ENCODE results near the gene PALLD.
"Not testable (repeated sequence)": the region's sequence is repeated elsewhere in the genome, so short reads cannot be mapped to it uniquely, and the experiment has no call there.

The PALLD gene

GRCh38 chr4:168724686-168725411, 228.0 kb downstream of the PALLD start:
- H3K4me3 ChIP-seq, result no peak overlapping the region
- TF ChIP-seq POLR2AphosphoS5 (IDR thresholded peaks at IDR 0.05; ENCODE audit: borderline replicate concordance, low read depth, low read length), result no peak
- TF ChIP-seq FOXP2 (optimal IDR thresholded peaks at IDR 0.05; ENCODE audit: control extremely low read depth, extremely low read length, insufficient read depth), result no peak
- TF ChIP-seq EZH2 (IDR thresholded peaks at IDR 0.05), result no peak

GRCh38 chr4:168725930-168726329, 229.1 kb downstream of the PALLD start:
- Histone ChIP-seq H3K4me3 (no peak overlapping the region), H3K36me3 (ENCODE audit: insufficient read depth, low read length) (no peaks in the 10 kb centered on the region), H3K27ac (no peak overlapping the region), H3K9ac (ENCODE audit: insufficient read length) (no peak overlapping the region), H3K9me3 (ENCODE audit: low read depth, low read length) (no peaks in the 10 kb centered on the region)
- no peak for DNase-seq (ENCODE audit: low read depth, low spot score)
- no peak for TF ChIP-seq EZH2 (IDR thresholded peaks at IDR 0.05)
- no peak for TF ChIP-seq FOXP2 (optimal IDR thresholded peaks at IDR 0.05; ENCODE audit: control extremely low read depth, extremely low read length, insufficient read depth)
- TF ChIP-seq POLR2AphosphoS5 (IDR thresholded peaks at IDR 0.05; ENCODE audit: borderline replicate concordance, low read depth, low read length), result no peak

More at GRCh38 chr4:168724686-168725411, 228.0 kb downstream of the PALLD start:
- no peak for DNase-seq (ENCODE audit: low read depth, low spot score)
- H3K36me3 ChIP-seq (ENCODE audit: insufficient read depth, low read length), result no peaks in the 10 kb centered on the region
- H3K9me3 ChIP-seq (ENCODE audit: low read depth, low read length), result no peaks in the 10 kb centered on the region
- H3K27ac ChIP-seq, result no peak overlapping the region
- H3K9ac ChIP-seq (ENCODE audit: insufficient read length), result no peak overlapping the region

GRCh38 chr4:168727181-168727580, 230.3 kb downstream of the PALLD start:
- not testable (repeated sequence) for H3K27ac ChIP-seq; DNase-seq (ENCODE audit: low read depth, low spot score); H3K4me3 ChIP-seq; H3K9me3 ChIP-seq (ENCODE audit: low read depth, low read length); H3K9ac ChIP-seq (ENCODE audit: insufficient read length); H3K36me3 ChIP-seq (ENCODE audit: insufficient read depth, low read length)

- no peaks in the 10 kb centered on the region for H3K9me3 ChIP-seq (ENCODE audit: low read depth, low read length)
- H3K4me3 ChIP-seq, result no peak overlapping the region
- H3K27ac ChIP-seq, result no peak overlapping the region
- no peak for DNase-seq (ENCODE audit: low read depth, low spot score)
- no peaks in the 10 kb centered on the region for H3K36me3 ChIP-seq (ENCODE audit: insufficient read depth, low read length)
- no peak for TF ChIP-seq POLR2AphosphoS5 (IDR thresholded peaks at IDR 0.05; ENCODE audit: borderline replicate concordance, low read depth, low read length)
- TF ChIP-seq FOXP2 (optimal IDR thresholded peaks at IDR 0.05; ENCODE audit: control extremely low read depth, extremely low read length, insufficient read depth), result no peak
- no peak for TF ChIP-seq EZH2 (IDR thresholded peaks at IDR 0.05)
- no peak overlapping the region for H3K9ac ChIP-seq (ENCODE audit: insufficient read length)
These were observed 234.3 kb downstream of the PALLD start for GRCh38 chr4:168731006-168731636.

GRCh38 chr4:168731706-168732414, 235.0 kb downstream of the PALLD start:
- no peak for TF ChIP-seq EZH2 (IDR thresholded peaks at IDR 0.05)
- TF ChIP-seq FOXP2 (optimal IDR thresholded peaks at IDR 0.05; ENCODE audit: control extremely low read depth, extremely low read length, insufficient read depth), result no peak
- TF ChIP-seq POLR2AphosphoS5 (IDR thresholded peaks at IDR 0.05; ENCODE audit: borderline replicate concordance, low read depth, low read length), result no peak
- Histone ChIP-seq H3K4me3 (no peak overlapping the region), H3K9me3 (ENCODE audit: low read depth, low read length) (no peaks in the 10 kb centered on the region), H3K27ac (no peak overlapping the region), H3K9ac (ENCODE audit: insufficient read length) (no peak overlapping the region), H3K36me3 (ENCODE audit: insufficient read depth, low read length) (no peaks in the 10 kb centered on the region)
- DNase-seq (ENCODE audit: low read depth, low spot score), result no peak

GRCh38 chr4:168732714-168733113, 235.9 kb downstream of the PALLD start:
- Histone ChIP-seq H3K36me3 (ENCODE audit: insufficient read depth, low read length) (no peaks in the 10 kb centered on the region), H3K4me3 (no peak overlapping the region), H3K27ac (no peak overlapping the region), H3K9ac (ENCODE audit: insufficient read length) (no peak overlapping the region), H3K9me3 (ENCODE audit: low read depth, low read length) (no peaks in the 10 kb centered on the region)
- no peak for DNase-seq (ENCODE audit: low read depth, low spot score)
- TF ChIP-seq EZH2 (IDR thresholded peaks at IDR 0.05) (no peak), POLR2AphosphoS5 (IDR thresholded peaks at IDR 0.05; ENCODE audit: borderline replicate concordance, low read depth, low read length) (no peak), FOXP2 (optimal IDR thresholded peaks at IDR 0.05; ENCODE audit: control extremely low read depth, extremely low read length, insufficient read depth) (no peak)

GRCh38 chr4:168734703-168735678, 238.1 kb downstream of the PALLD start:
- TF ChIP-seq FOXP2 (optimal IDR thresholded peaks at IDR 0.05; ENCODE audit: control extremely low read depth, extremely low read length, insufficient read depth) (no peak), EZH2 (IDR thresholded peaks at IDR 0.05) (no peak), POLR2AphosphoS5 (IDR thresholded peaks at IDR 0.05; ENCODE audit: borderline replicate concordance, low read depth, low read length) (no peak)
- H3K36me3 ChIP-seq (ENCODE audit: insufficient read depth, low read length), result no peaks in the 10 kb centered on the region

More at GRCh38 chr4:168734703-168735678, 238.1 kb downstream of the PALLD start:
- DNase-seq (ENCODE audit: low read depth, low spot score), result no peak
- Histone ChIP-seq H3K4me3 (no peak overlapping the region), H3K9ac (ENCODE audit: insufficient read length) (no peak overlapping the region), H3K9me3 (ENCODE audit: low read depth, low read length) (no peaks in the 10 kb centered on the region), H3K27ac (no peak overlapping the region)

All from SK-N-MC (cell line).